ENCODE results near the gene PRSS56. TPM values are rescaled to one million over a fixed set of nuclear protein-coding genes. Genes with fewer than 3 reads are reported as not detected.

PRSS56 gene
- polyA plus RNA-seq, 1 donor from 2014 or later, result 0.16 TPM

- Histone ChIP-seq H3K4me3 (ENCODE audit: low read length) (no peak overlapping the region), H3K27ac (ENCODE audit: low read length) (no peak overlapping the region), H3K4me2 (ENCODE audit: low read length) (no peak overlapping the region)
Measured at GRCh38 chr2:232574674-232575403, 54.7 kb downstream of the PRSS56 start.

More at GRCh38 chr2:232574674-232575403, 54.7 kb downstream of the PRSS56 start:
- Histone ChIP-seq H3F3A (ENCODE audit: insufficient read depth, low read length, poor library complexity, severe bottlenecking) (no peaks in the 10 kb centered on the region), H4K20me1 (ENCODE audit: insufficient read depth) (no peaks in the 10 kb centered on the region), H3K27me3 (ENCODE audit: insufficient read depth, low read depth, low read length) (no peaks in the 10 kb centered on the region), H3K79me2 (replicated peaks; ENCODE audit: insufficient read depth, low read length) (no peaks in the 10 kb centered on the region), H3K9ac (ENCODE audit: low read length) (no peak overlapping the region), H3K9me2 (ENCODE audit: insufficient read depth, low read length) (no peaks in the 10 kb centered on the region), H3K36me3 (ENCODE audit: insufficient read depth, low read length) (peaks cover 9% of the 10 kb centered on the region), H2AFZ (ENCODE audit: low read depth, low read length) (no peak overlapping the region), H3K9me3 (ENCODE audit: low read length) (no peaks in the 10 kb centered on the region)
- TF ChIP-seq EP300 (conservative IDR thresholded peaks at IDR 0.05; ENCODE audit: poor library complexity, severe bottlenecking), result no peak
- TF ChIP-seq SMC3 (conservative IDR thresholded peaks at IDR 0.05; ENCODE audit: poor library complexity), result no peak
- TF ChIP-seq, protein P1, sequence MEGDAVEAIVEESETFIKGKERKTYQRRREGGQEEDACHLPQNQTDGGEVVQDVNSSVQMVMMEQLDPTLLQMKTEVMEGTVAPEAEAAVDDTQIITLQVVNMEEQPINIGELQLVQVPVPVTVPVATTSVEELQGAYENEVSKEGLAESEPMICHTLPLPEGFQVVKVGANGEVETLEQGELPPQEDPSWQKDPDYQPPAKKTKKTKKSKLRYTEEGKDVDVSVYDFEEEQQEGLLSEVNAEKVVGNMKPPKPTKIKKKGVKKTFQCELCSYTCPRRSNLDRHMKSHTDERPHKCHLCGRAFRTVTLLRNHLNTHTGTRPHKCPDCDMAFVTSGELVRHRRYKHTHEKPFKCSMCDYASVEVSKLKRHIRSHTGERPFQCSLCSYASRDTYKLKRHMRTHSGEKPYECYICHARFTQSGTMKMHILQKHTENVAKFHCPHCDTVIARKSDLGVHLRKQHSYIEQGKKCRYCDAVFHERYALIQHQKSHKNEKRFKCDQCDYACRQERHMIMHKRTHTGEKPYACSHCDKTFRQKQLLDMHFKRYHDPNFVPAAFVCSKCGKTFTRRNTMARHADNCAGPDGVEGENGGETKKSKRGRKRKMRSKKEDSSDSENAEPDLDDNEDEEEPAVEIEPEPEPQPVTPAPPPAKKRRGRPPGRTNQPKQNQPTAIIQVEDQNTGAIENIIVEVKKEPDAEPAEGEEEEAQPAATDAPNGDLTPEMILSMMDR (IDR thresholded peaks at IDR 0.05; ENCODE audit: poor library complexity, severe bottlenecking), result no peak
- TF ChIP-seq EZH2 (IDR thresholded peaks at IDR 0.05; ENCODE audit: borderline replicate concordance, insufficient read depth, low read length, poor library complexity, severe bottlenecking), result no peak
- TF ChIP-seq, protein P2, sequence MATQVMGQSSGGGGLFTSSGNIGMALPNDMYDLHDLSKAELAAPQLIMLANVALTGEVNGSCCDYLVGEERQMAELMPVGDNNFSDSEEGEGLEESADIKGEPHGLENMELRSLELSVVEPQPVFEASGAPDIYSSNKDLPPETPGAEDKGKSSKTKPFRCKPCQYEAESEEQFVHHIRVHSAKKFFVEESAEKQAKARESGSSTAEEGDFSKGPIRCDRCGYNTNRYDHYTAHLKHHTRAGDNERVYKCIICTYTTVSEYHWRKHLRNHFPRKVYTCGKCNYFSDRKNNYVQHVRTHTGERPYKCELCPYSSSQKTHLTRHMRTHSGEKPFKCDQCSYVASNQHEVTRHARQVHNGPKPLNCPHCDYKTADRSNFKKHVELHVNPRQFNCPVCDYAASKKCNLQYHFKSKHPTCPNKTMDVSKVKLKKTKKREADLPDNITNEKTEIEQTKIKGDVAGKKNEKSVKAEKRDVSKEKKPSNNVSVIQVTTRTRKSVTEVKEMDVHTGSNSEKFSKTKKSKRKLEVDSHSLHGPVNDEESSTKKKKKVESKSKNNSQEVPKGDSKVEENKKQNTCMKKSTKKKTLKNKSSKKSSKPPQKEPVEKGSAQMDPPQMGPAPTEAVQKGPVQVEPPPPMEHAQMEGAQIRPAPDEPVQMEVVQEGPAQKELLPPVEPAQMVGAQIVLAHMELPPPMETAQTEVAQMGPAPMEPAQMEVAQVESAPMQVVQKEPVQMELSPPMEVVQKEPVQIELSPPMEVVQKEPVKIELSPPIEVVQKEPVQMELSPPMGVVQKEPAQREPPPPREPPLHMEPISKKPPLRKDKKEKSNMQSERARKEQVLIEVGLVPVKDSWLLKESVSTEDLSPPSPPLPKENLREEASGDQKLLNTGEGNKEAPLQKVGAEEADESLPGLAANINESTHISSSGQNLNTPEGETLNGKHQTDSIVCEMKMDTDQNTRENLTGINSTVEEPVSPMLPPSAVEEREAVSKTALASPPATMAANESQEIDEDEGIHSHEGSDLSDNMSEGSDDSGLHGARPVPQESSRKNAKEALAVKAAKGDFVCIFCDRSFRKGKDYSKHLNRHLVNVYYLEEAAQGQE (IDR thresholded peaks at IDR 0.05; ENCODE audit: borderline replicate concordance), result no peak
- no peak for TF ChIP-seq MXI1 (conservative IDR thresholded peaks at IDR 0.05; ENCODE audit: poor library complexity, severe bottlenecking)
- TF ChIP-seq TAF1 (IDR thresholded peaks at IDR 0.05; ENCODE audit: low read depth), result no peak
- no peak for TF ChIP-seq RAD21 (conservative IDR thresholded peaks at IDR 0.05)
- no peak for TF ChIP-seq POLR2AphosphoS5 (IDR thresholded peaks at IDR 0.05)

Other genes with a start within 250 kb of the PRSS56 start
- gene ALPP, start 141.6 kb upstream of the PRSS56 start, polyA plus RNA-seq, result not detected in 2 replicates
- gene ALPG, start 113.5 kb upstream of the PRSS56 start, polyA plus RNA-seq, result not detected in 2 replicates
- gene ALPI, start 64.2 kb upstream of the PRSS56 start, polyA plus RNA-seq, result not detected in 2 replicates
- gene ECEL1, start 32.6 kb upstream of the PRSS56 start, polyA plus RNA-seq, result 60.9 and 75.6 TPM in 2 replicates
- gene CHRND, start 5.8 kb downstream of the PRSS56 start, polyA plus RNA-seq, result not detected in 2 replicates
- not detected in 2 replicates for gene CHRNG, start 19.3 kb downstream of the PRSS56 start, polyA plus RNA-seq
- 29.3 and 29.9 TPM in 2 replicates for gene TIGD1, start 30.2 kb downstream of the PRSS56 start, polyA plus RNA-seq
- gene EIF4E2, start 30.3 kb downstream of the PRSS56 start, polyA plus RNA-seq, result 57.6 and 82.8 TPM in 2 replicates
- not detected in 2 replicates for gene EFHD1, start 113.2 kb downstream of the PRSS56 start, polyA plus RNA-seq
- gene GIGYF2, start 176.9 kb downstream of the PRSS56 start, polyA plus RNA-seq, result 39.6 and 52.6 TPM in 2 replicates